Measurements from ENCODE around the gene ZP1.
A peak's percentile ranks its signal among the peaks of the same experiment; 100 is the strongest.

ZP1 gene

GRCh38 chr11:60899046-60899936 is 31.9 kb downstream of the ZP1 start:
- peak; percentile 91 for TF ChIP-seq CTCF (IDR thresholded peaks at IDR 0.05)
- Histone ChIP-seq H3K4me1 (ENCODE audit: control insufficient read depth in 1 of 2, insufficient read depth in 1 of 2, low read depth in 1 of 2, low read length in 1 of 2) (no peaks in the 10 kb centered on the region), H3K27ac (peak overlapping the region; percentile 44), H3K27me3 (no peaks in the 10 kb centered on the region), H3K4me3 (ENCODE audit: low read depth in 1 of 2, low read length in 1 of 2) (no peak overlapping the region), H3K9me3 (no peaks in the 10 kb centered on the region), H3K36me3 (peaks cover 70% of the 10 kb centered on the region)

GRCh38 chr11:60899977-60900376 is 32.6 kb downstream of the ZP1 start:
- no peak overlapping the region for H3K27ac ChIP-seq
- peaks cover 63% of the 10 kb centered on the region for H3K36me3 ChIP-seq
- no peaks in the 10 kb centered on the region for H3K27me3 ChIP-seq
- no peak overlapping the region for H3K4me3 ChIP-seq (ENCODE audit: low read depth in 1 of 2, low read length in 1 of 2)
- no peak for TF ChIP-seq CTCF (IDR thresholded peaks at IDR 0.05)
- H3K9me3 ChIP-seq, result no peaks in the 10 kb centered on the region
- peaks cover under 1 to 2% of the 10 kb centered on the region in 2 experiments for H3K4me1 ChIP-seq (ENCODE audit: control insufficient read depth in 1 of 2, insufficient read depth in 1 of 2, low read depth in 1 of 2, low read length in 1 of 2)

GRCh38 chr11:60900673-60901404 is 33.5 kb downstream of the ZP1 start:
- H3K27me3 ChIP-seq, result no peaks in the 10 kb centered on the region
- H3K9me3 ChIP-seq, result no peaks in the 10 kb centered on the region
- no peak overlapping the region for H3K27ac ChIP-seq
- H3K36me3 ChIP-seq, result peaks cover 55% of the 10 kb centered on the region
- no peak for TF ChIP-seq CTCF (IDR thresholded peaks at IDR 0.05)
- no peak overlapping the region for H3K4me3 ChIP-seq (ENCODE audit: low read depth in 1 of 2, low read length in 1 of 2)
- peaks cover 9 to 11% of the 10 kb centered on the region in 2 experiments for H3K4me1 ChIP-seq (ENCODE audit: control insufficient read depth in 1 of 2, insufficient read depth in 1 of 2, low read depth in 1 of 2, low read length in 1 of 2)

GRCh38 chr11:60902625-60903024 is 35.3 kb downstream of the ZP1 start:
- no peaks in the 10 kb centered on the region for H3K27me3 ChIP-seq
- TF ChIP-seq CTCF (IDR thresholded peaks at IDR 0.05), result no peak
- H3K36me3 ChIP-seq, result peaks cover 38% of the 10 kb centered on the region
- peaks cover 20 to 21% of the 10 kb centered on the region in 2 experiments for H3K4me1 ChIP-seq (ENCODE audit: control insufficient read depth in 1 of 2, insufficient read depth in 1 of 2, low read depth in 1 of 2, low read length in 1 of 2)
- H3K9me3 ChIP-seq, result no peaks in the 10 kb centered on the region
- H3K27ac ChIP-seq, result no peak overlapping the region
- H3K4me3 ChIP-seq (ENCODE audit: low read depth in 1 of 2, low read length in 1 of 2), result no peak overlapping the region

- Histone ChIP-seq H3K36me3 (peaks cover 29% of the 10 kb centered on the region), H3K9me3 (no peaks in the 10 kb centered on the region), H3K27me3 (no peaks in the 10 kb centered on the region), H3K4me1 (ENCODE audit: control insufficient read depth in 1 of 2, insufficient read depth in 1 of 2, low read depth in 1 of 2, low read length in 1 of 2) (peaks cover 20 to 21% of the 10 kb centered on the region in 2 experiments), H3K27ac (no peak overlapping the region), H3K4me3 (ENCODE audit: low read depth in 1 of 2, low read length in 1 of 2) (peak overlapping the region in 1 of 2 experiments; percentile 77)
- TF ChIP-seq CTCF (IDR thresholded peaks at IDR 0.05), result no peak
Measured at GRCh38 chr11:60905047-60905446, 37.7 kb downstream of the ZP1 start.

All from neutrophil (primary cell).